Measurements from ENCODE around the gene BICC1.

DNA sequence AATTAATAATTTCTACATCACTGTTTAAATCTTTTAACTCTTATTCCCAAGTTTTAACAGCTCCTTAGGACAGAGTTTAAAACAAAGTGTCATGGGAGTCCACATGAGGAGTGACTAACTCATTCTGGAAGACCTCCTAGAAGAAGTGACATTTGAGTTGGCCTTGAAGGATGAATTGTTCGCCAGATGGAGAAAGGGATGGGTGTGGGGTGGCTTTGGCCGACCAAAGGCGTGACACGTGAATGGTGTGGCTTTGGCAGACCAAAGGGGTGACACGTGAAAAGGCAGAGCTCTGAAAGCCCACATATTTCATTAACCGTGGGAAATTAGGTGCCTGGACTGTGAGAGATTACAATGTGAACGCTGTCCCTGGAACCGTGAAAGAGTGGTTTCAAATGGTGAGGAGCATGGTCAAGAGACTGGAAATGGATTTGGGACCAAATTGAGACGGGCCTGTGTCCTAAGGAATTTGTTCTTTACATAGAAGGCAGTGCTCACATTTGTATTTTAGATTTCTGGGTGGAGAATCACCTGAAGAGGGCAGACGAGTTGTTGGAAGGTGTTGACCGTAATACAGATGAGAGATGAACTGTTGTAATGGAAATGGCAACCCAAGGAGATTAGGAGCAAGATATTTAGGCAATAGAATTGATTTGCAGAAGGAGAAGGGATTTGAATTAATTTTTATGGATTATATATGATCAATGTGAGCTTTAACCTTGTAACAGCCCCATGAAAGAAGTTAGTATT is 228.1 kb downstream of the BICC1 start:
- no peak for TF ChIP-seq CTCF (IDR thresholded peaks at IDR 0.05)
- no peak for TF ChIP-seq POLR2A (IDR thresholded peaks at IDR 0.05)
